ENCODE data around the gene MARK3. TPM values are rescaled to one million over a fixed set of nuclear protein-coding genes. Genes with fewer than 3 reads are reported as not detected.

Gene MARK3
- total and polyA plus RNA-seq, 2 donors from 2014 or later, result 39.8 to 83.1 TPM

GRCh38 chr14:103548463-103549351 is 163.5 kb downstream of the MARK3 start:
- H3K9ac ChIP-seq (ENCODE audit: low read length in 3 of 3), result no peak overlapping the region
- intact Hi-C loops (cut with DNase I), result no loop called here

GRCh38 chr14:103549361-103550311 is 164.4 kb downstream of the MARK3 start:
- H3K9me3 ChIP-seq (ENCODE audit: control insufficient read depth in 2 of 3, insufficient read depth in 1 of 3, low read length in 3 of 3), result no peaks in the 10 kb centered on the region
- H3K9ac ChIP-seq (ENCODE audit: low read length in 3 of 3), result peak overlapping the region in 1 of 3 donors; percentile 3
- no peaks in the 10 kb centered on the region for H3K36me3 ChIP-seq (ENCODE audit: control insufficient read depth in 2 of 3, insufficient read depth in 3 of 3, low read length in 3 of 3)
- no peak for FAIRE-seq
- TF ChIP-seq CTCF (IDR thresholded peaks at IDR 0.05; ENCODE audit: borderline replicate concordance, extremely low read depth, insufficient read depth), result no peak
- no peaks in the 10 kb centered on the region for H3K27me3 ChIP-seq (ENCODE audit: control insufficient read depth, insufficient read depth, low read length)
- intact Hi-C loops (cut with DNase I), result no loop called here
- peaks cover 0 to 11% (median 0%) of the 10 kb centered on the region in 3 donors for H3K4me1 ChIP-seq (ENCODE audit: control insufficient read depth in 2 of 3, insufficient read depth in 2 of 3, low read depth in 1 of 3, low read length in 3 of 3)
- no peak overlapping the region for H3K4me3 ChIP-seq (ENCODE audit: low read length in 3 of 3)
- peak overlapping the region; percentile 43 to 74 for H3K27ac ChIP-seq (ENCODE audit: low read depth in 2 of 2, low read length in 2 of 2)
- peak in 2 of 5 donors; percentile 66 to 83 for DNase-seq

More at GRCh38 chr14:103548463-103549351, 163.5 kb downstream of the MARK3 start:
- peaks cover 0 to 13% (median 0%) of the 10 kb centered on the region in 3 donors for H3K4me1 ChIP-seq (ENCODE audit: control insufficient read depth in 2 of 3, insufficient read depth in 2 of 3, low read depth in 1 of 3, low read length in 3 of 3)
- DNase-seq (peak in 1 of 5 donors; percentile 75), FAIRE-seq (no peak)
- H3K36me3 ChIP-seq (ENCODE audit: control insufficient read depth in 2 of 3, insufficient read depth in 3 of 3, low read length in 3 of 3), result no peaks in the 10 kb centered on the region
- no peak for TF ChIP-seq CTCF (IDR thresholded peaks at IDR 0.05; ENCODE audit: borderline replicate concordance, extremely low read depth, insufficient read depth)
- H3K9me3 ChIP-seq (ENCODE audit: control insufficient read depth in 2 of 3, insufficient read depth in 1 of 3, low read length in 3 of 3), result no peaks in the 10 kb centered on the region
- no peak overlapping the region for H3K27ac ChIP-seq (ENCODE audit: low read depth in 2 of 2, low read length in 2 of 2)
- no peak overlapping the region for H3K4me3 ChIP-seq (ENCODE audit: low read length in 3 of 3)
- no peaks in the 10 kb centered on the region for H3K27me3 ChIP-seq (ENCODE audit: control insufficient read depth, insufficient read depth, low read length)

- intact Hi-C loops (cut with DNase I), result no loop called here
- no peaks in the 10 kb centered on the region for H3K9me3 ChIP-seq (ENCODE audit: control insufficient read depth in 2 of 3, insufficient read depth in 1 of 3, low read length in 3 of 3)
- no peak for FAIRE-seq
- H3K4me1 ChIP-seq (ENCODE audit: control insufficient read depth in 2 of 3, insufficient read depth in 2 of 3, low read depth in 1 of 3, low read length in 3 of 3), result peaks cover 0 to 13% (median 0%) of the 10 kb centered on the region in 3 donors
- H3K27ac ChIP-seq (ENCODE audit: low read depth in 2 of 2, low read length in 2 of 2), result peak overlapping the region; percentile 43 to 74
- H3K4me3 ChIP-seq (ENCODE audit: low read length in 3 of 3), result no peak overlapping the region
- DNase-seq, result peak; percentile 88 to 92 (median 92)
- H3K9ac ChIP-seq (ENCODE audit: low read length in 3 of 3), result peak overlapping the region in 1 of 3 donors; percentile 15
- no peak for TF ChIP-seq CTCF (IDR thresholded peaks at IDR 0.05; ENCODE audit: borderline replicate concordance, extremely low read depth, insufficient read depth)
- no peaks in the 10 kb centered on the region for H3K27me3 ChIP-seq (ENCODE audit: control insufficient read depth, insufficient read depth, low read length)
- H3K36me3 ChIP-seq (ENCODE audit: control insufficient read depth in 2 of 3, insufficient read depth in 3 of 3, low read length in 3 of 3), result no peaks in the 10 kb centered on the region
Measured at GRCh38 chr14:103550451-103551337, 165.5 kb downstream of the MARK3 start.
